ENCODE measurements around the gene ATG16L2.
"Not testable (repeated sequence)": the region's sequence is repeated elsewhere in the genome, so short reads cannot be mapped to it uniquely, and the experiment has no call there.

The ATG16L2 gene

DNA sequence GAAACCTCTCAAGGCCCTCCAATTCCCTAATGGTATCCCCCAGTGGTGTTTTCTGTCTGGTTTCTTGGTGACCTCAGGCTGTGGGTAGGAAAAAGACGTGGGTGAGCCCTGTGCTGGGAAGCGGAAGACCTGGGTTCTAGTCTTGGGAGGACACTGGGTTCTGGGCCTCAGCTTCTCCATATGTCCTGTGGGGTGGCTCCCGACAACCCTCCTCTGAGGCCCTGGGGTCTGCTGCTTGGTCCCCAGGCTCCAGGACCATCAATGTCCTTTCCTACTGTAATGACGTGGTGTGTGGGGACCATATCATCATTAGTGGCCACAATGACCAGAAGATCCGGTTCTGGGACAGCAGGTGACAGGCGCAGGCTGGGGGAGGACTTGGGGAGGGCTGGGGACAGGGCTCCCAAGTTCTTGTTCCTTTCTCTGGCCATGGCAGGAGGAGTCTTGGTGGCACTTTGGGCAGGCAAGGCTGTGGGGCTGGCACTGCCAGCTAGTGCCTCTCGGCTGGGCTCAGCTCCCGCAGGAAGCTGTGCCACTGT is 12.8 kb downstream of the ATG16L2 start:
- no peak for DNase-seq

DNA sequence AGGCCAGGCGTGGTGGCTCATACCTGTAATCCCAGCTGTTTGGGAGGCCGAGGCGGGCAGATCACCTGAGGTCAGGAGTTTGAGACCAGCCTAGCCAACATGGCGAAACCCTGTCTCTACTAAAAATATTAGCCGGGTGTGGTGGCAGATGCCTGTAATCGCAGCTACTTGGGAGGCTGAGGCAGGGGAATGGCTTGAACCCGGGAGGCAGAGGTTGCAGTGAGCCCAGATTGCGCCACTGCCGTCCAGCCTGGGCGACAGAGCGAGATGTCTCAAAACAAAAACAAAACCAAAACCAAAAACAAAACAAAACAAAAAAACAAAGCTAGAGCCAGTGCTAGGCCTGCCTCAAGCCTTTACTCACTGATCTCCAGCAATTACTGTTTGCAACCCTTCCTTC is 13.4 kb downstream of the ATG16L2 start:
- not testable (repeated sequence) for DNase-seq

DNA sequence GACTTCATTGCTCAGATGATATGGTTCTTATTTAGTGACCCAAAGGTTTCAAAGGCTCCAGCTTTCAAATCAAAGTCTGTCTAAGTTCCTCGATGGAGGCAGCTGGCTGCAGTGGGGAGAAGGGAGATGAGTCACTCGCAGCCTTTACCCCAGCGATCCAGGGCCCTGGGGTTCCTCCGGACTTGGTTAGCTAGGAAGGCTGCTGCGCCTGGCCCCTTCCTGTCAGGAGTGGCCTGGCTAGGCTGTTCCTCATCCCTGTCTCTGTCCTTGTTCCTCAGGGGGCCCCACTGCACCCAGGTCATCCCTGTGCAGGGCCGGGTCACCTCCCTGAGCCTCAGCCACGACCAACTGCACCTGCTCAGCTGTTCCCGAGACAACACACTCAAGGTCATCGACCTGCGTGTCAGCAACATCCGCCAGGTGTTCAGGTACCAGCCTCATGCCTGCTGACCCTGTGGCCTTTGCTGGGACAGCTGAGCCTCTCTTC is 13.9 kb downstream of the ATG16L2 start:
- DNase-seq: no peak

DNA sequence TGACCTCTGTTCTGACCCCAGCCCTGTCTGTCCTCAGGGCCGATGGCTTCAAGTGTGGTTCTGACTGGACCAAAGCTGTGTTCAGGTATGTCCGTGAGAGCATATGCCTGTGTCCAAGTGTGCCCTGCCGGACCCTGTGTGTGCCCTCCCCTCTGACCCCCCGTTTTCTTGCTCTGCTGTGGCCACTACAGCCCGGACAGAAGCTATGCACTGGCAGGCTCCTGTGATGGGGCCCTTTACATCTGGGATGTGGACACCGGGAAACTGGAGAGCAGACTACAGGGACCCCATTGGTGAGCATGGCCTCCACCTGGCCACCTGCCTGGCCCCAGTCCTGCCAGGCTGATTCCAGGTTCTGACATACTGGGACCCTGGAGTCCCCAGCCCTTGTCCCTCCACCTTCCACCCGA is 14.5 kb downstream of the ATG16L2 start:
- DNase-seq: no peak

DNA sequence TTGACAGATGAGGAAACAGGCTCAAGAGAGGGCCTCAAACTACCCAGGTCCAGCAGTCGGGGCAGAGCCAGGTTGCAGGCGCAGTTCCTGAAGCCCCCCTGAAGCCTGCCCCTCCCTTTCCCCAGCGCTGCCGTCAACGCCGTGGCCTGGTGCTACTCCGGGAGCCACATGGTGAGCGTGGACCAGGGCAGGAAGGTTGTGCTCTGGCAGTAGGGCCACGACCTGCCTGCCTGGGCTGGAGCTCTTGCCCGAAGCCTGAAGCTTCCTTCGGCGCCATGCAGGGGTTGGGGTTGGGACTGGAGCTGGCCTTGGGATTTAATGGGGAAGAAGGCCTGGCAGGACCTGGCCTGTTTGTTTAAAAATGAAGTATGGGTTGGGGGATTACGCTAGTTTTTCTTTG is 15.0 kb downstream of the ATG16L2 start:
- no peak for DNase-seq

DNA sequence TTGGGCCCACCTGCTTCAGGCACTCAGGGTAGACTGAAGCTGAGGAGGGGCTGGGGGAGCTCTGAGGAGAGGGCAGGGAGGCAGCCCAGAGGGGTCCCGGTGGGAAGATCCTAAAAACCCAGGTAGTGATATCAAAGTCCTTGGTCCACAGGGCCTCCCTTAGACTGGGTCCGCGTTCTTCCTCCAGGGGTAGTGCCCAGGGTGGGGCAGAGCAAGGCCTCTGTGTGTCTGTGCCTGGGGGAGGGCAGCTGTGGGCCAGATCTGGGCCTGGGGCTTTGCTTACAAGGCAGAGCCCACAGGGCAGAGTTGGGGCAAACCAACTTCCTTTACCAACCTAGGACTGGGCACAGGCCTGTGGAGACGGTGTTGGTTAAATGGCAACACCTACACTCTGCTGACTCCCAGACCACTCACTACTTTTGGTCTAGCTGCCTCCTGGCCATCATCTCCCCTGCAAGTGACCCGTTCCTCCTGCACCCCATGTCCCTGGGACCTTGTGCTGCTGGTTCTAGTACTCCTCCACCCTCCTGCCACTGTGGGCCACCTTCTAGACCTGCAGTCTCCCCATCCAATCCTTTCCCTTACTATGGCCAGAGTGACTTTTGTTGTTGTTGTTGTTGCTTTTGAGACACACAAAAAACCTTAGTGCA is 15.8 kb downstream of the ATG16L2 start:
- no peak for DNase-seq

DNA sequence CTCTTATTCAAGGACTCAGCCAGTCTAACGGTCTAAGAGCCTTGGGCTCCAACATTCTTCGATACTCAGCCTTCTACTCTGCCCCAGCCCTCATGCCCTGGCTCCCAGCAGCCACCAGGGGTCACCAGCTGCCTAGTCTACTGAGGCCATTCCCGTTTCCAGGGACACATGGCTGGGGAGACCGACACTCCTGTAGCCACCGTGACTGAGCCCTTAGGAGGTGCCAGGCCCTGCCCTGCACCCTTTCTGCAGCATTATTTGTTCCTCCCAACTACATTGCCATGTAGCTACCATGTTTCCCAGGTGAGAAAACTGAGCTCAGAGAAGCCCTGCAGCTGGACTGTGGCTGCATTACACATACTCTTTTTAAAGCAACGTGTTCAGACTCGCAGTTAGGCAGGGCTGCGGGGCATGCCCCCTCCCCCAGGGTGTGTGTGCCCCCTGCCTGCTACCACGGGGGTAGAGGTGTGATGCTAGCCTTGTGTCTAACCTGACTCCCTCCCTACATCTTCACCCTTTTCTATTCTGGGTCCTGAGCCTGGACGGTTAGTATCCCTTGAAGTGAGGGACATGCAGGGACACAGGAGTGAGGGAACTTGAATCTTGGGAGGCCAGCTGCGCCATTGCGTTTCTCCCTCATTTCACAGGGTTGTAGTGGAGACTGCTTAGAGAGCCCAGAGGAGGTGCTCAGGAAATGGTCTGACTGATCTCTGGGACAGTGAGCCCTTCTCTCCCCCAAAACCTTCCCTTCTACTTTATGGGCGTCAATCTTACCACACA is 17.5 kb downstream of the ATG16L2 start:
- peak; percentile 19 for DNase-seq

DNA sequence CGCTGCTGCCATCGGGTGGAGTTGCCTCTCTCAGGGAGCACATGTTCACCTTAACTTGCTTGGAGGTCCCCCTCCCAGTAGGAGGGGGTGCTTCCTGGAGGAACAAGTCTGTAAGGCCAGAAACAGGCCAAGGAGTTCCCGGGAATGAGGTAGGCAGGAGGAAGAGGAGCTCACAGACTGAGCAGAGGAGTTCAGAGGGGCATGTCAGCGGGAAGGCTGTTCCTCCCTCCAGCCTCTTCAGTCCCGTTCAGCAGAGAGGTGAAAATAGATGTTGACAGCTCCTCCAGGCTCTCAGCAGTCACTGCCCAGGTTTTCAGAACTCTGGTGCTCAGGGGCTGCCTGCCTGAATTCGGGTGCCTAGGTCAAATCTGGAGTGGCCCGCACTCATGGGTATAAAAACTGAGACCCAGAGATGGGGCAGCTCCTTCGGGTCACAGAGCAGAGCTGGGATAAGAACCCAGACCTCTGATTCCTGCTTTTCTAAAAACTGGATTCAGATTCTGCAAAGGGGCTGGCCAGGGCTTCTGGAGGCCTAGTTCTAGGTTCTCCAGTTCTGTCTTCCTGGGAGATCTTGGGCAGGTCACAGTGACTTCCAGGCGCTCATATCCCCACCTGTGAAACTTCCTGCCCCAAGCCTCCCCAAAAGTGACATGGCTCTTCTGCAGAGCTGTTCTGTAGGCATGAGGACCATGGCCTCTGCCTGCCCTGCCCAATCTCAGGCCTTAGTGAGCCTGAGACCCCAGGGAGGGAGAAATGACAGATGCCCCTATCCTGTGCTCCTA is 18.3 kb downstream of the ATG16L2 start:
- DNase-seq: no peak

DNA sequence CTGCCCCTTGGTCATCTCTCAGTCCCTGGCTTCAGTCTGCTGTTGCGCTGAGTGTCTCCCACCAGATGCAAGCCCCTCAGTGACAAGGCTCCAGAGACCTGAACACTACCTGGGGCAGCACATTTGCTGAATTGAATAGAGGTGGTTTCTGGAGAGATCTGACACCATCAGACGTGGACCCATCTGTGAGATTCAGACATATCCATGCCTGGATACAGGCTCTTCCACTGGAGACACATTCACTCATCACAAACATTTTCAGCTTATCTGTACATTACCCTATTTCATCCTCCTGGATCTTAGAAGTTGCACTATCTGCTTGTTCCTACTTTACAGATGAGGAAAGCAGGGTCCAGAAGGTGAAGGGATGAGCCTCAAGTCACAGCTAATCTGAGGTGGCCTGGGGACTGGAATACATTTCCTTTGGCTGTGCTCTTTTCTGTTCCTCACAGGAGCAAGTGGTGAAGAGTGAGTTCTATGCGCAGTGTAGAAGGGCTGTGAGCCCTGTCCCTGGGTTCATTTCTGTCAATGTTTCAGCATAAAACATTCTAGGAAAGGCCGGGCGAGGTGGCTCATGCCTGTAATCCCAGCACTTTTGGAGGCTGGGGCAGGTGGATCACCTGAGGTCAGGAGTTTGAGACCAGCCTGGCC is 19.0 kb downstream of the ATG16L2 start:
- DNase-seq: no peak

DNA sequence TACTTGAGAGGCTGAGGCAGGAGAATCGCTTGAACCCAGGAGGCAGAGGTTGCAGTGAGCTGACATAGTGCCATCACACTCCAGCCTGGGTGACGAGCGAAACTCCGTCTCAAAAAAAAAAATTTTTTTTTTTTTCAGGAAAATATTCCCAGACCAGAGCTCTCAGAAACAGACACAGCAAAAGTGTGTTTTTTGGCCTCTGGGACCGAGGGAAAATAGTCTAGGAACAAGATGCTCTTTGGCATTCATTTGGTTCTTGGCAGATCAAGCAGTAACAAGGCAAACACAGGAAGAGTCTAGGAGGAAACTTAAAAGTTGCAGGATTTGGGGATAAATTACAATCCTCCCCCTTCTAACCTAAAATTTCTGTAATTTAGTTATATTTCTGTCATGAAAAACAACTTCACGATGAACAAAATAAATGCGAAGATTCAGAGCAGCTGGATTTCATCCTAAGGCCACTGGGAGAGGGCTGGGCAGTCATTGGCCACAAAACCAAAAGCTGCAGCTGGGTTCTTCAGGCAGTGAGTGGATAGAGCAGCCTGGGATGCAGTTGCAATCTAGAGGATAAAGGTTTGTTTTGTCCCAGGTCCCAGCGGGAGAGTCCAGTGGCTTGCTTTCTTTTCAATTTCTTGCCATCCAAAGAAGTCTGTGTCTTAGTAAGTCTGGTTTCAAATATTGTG is 19.7 kb downstream of the ATG16L2 start:
- no peak for DNase-seq

DNA sequence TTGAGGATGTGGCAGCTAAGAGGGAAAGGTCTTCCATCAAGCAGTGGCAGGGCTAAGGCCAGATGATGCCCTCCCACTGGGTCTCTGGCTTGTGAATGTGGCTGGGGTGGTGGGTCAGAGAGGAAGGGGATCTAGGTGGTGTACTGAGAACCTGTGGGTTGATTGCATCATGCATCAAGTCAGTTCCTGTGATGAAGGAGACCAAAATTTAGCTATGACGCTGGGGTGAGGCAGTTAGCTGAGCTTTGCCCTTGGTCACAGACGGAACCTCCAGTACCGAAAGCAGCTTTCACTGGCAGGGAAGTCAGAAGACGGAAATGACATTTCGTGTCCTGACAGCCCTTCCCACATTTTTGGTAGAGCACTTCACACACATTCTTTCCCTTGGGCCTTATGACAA is 20.7 kb downstream of the ATG16L2 start:
- DNase-seq: no peak

DNA sequence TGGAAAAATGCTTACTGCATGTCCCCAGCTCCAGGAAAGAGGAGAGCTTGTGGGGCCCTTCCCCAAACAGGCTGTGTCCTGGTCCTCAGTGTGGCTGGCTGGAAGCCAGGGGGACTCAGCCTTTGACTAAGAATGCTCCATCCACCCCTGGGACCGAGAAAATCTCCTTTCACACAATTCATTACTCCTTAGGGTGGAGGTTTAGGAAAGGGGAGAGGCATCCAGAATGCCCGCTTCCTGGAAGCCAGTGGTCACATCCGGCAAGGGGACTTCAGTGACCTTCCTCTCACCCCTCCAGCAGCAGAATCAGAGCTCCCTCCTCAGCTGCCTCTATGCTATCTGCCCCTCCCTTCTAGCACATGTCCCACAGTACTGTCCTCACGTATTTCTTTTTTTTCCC is 21.9 kb downstream of the ATG16L2 start:
- no peak for DNase-seq

DNA sequence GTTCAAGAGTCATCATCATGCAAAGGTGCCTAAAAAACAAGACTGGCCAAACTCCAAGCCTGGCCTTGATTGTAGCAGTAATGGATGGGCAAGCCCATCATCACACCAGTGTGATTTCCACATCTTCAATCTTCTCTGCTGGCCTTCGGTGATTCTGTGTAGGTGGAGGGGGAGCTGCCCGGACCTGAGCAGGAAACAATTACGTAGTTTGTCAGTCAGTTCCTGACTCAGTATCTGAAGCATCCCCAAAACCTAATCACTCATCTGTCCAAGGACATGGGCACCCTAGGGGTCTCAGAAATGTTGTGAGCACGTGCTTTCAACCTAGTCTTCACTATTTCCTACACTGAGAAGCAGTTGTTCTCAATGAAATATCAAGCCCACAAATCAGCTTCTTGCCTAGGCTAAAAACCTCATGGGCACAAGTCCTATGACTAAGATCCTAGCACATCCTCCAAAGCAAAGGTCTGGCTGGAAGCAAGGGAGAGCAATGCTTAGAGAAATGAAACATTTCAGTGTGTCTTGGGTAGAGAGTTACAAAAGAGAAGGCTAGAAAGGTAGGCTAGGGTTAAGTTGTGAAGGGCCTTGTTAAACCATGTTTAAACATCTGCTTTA is 24.6 kb downstream of the ATG16L2 start:
- DNase-seq: no peak

DNA sequence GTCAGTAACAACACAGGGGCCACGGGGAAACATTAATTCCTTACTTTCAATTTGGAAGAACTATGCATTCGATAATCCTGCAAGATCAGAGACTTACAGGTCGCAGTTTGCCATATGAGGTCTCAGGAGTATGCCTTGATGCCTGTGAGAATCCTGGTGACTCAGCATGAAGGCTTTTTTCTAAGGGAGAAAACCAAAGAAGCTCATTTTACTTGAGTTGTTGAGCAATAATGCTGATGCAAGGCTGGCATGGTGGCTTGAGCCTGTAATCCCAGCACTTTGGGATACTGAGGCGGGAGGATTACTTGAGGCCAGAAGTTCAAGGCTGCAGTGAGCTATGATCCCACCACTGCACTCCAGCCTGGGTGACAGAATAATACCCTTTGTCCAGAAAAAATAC is 26.6 kb downstream of the ATG16L2 start:
- DNase-seq: no peak

DNA sequence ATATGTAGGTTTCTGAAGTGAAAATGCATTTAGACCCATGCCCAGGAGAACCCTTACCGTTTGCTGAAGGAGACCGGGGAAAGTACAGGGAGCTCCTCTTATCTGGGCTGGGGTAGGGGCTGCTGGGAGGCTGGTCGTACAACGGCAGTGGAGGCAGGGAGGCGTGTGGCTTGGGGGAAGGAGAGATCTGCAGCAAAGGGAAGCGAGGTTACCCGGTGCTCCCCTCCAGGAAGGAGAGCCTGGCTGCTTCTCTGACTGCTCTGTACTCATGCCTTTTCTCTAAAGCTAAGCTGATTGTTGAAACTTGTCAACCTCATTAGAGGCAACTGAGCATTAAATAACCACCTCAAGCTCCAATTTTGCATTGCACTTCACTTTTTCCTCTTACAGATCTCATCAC is 27.2 kb downstream of the ATG16L2 start:
- no peak for DNase-seq

DNA sequence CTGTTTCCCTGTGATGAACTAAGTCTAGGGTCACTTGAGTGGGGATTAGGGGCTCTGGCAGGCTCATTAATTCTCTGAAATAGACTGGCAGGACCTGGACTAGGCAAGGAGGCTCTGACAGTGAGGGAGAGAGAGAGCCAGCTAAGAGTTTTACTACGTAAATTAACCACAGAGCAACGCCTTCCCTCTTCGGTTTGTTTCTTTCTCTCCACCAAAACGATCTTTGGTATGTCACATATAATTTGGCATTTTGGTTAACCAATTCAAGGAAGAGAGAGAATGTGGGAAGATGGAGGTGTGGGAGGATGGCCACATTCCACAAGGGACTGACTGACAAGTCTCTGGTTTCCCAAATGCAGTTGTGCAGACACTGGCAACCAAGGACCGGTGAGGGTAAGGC is 27.9 kb downstream of the ATG16L2 start:
- no peak for DNase-seq

DNA sequence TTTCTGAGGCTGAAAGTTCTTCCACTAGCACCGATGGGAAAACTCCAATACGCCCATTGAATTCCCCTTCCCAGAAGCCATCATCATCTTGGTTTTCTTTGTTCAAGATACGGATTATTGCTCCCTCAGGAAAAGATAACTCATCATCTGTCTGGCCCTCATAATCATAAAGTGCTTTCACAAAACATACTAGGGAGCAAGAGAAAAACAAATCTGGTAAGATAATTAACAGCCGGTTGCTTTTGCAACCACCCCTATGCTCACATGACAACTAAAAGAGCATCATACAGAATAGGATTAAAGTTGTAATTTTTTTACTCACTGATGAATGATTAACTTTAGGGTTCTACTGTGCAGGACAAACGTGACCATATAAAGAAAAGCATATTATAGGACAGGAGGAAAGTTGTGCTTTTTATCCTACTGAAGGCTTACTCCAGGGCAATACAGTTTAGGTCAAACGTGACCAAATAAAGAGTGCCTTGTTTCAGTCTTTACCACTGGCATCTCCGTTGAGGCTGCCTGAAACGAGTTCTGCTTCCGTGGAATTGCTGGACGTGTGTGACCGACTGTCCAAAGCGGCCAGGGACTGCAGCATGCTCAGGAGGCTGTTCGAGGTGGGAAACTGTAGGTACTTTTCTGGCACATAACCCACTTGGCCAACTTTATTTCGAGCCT is 28.6 kb downstream of the ATG16L2 start:
- no peak for DNase-seq

DNA sequence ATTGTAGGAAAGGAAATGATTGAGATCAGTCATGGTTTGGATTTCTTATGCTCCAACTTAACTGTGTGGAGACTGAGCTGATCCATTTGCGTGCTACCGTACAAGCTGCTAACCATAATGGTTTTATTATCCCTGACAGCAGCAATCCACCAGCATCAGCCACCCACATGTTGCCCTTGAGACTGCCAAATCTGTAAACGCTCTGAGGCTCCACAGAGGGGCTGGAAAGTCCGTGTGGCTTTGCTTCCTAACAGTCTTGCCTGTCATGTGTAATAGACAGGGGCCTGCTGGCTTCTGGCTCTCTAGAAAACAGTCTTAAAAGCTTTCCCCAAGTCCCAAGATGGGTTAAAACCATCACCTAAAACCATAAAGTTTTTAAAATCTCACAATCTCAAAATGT is 30.1 kb downstream of the ATG16L2 start:
- no peak for DNase-seq

DNA sequence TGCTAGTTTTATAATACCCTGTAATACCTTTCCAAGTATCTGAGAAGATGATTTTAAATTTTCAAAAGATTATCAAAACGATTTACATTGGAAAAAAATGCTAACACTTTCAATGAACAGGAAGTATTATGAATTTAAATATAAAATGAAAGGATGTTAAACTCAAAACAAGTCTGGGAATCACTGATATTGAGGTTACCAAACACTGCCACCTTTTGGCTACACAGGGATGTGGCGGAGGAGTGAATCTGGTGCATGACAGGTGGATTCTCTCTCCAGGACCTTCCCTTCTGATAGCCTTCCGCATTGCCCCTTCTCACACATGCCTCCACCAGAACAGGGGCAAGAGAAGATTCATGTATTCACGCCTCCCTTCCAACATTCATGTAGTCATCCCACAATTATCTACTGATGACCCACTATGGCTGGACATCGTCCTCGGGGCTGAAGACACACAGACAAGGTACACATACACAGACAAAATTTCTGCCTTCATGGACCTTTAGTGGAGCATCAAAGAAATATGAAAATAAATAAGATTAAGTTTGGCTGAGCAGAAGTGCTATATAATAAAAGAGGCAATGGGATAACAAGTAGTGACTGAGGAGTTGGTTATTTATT is 34.7 kb downstream of the ATG16L2 start:
- no peak for DNase-seq

DNA sequence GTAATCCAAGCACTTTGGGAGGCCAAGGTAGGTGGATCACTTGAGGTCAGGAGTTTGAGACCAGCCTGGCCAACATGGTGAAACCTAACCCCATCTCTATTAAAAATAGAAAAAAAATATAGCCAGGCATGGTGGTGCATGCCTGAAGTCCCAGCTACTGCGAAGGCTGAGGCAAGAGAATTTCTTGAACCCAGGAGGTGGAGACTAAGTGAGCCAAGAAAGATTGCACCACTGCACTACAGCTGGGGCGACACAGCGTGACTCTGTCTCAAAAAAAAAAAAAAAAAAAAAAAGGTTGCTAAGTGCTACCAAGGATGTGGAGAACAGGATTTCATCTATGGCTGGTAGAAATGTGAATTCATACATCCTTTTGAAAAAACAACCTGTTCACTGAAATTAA is 36.6 kb downstream of the ATG16L2 start:
- DNase-seq: no peak

DNA sequence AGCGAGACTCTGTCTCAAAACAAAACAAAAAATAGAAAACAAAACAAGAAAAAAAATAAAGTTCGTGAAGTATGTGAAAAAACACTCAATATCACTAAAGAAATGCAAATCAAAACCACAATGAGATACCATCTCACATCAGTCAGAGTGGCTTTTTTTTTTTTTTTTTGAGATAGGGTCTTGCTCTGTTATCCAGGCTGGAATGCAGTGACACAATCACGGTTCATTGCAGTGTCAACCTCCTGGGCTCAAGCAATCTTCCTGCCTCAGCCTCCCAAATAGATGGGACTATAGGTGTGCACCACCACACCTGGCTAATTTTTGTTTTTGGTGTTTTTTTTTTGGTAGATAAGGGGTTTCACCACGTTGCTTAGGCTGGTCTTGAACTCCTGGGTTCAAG is 37.5 kb downstream of the ATG16L2 start:
- no peak for DNase-seq

Measured in NCI-H187 treated with DMSO at 0.1 percent for 48 hours (cell line).